ENCODE results near the gene CYP4F12. TPM values are rescaled to one million over a fixed set of nuclear protein-coding genes. Genes with fewer than 3 reads are reported as not detected.
"Not testable (repeated sequence)": the region's sequence is repeated elsewhere in the genome, so short reads cannot be mapped to it uniquely, and the experiment has no call there.

Gene CYP4F12
- total RNA-seq, 1 donor, result not detected

DNA sequence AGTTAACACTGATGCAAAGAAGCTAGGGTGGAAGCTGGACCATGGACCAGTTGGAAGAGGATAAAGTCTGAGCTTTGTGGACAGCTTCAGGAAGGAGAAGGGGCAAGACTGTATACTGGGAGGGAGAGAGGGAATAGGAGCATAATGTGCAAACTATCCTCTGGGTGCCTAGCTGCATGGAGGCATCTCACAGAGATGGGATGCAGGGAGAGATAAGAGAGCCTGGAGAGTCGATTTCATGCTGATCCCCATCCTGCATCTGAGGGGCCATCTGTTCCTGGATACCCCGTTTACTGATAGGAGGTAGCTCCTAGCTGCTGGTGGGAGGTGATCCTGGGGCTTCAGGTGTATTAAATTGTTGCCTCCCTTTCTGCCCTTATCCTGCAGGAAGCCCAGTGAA is 23.4 kb upstream of the CYP4F12 start:
- TF ChIP-seq, protein P1, sequence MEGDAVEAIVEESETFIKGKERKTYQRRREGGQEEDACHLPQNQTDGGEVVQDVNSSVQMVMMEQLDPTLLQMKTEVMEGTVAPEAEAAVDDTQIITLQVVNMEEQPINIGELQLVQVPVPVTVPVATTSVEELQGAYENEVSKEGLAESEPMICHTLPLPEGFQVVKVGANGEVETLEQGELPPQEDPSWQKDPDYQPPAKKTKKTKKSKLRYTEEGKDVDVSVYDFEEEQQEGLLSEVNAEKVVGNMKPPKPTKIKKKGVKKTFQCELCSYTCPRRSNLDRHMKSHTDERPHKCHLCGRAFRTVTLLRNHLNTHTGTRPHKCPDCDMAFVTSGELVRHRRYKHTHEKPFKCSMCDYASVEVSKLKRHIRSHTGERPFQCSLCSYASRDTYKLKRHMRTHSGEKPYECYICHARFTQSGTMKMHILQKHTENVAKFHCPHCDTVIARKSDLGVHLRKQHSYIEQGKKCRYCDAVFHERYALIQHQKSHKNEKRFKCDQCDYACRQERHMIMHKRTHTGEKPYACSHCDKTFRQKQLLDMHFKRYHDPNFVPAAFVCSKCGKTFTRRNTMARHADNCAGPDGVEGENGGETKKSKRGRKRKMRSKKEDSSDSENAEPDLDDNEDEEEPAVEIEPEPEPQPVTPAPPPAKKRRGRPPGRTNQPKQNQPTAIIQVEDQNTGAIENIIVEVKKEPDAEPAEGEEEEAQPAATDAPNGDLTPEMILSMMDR (IDR thresholded peaks at IDR 0.05; ENCODE audit: insufficient read depth, low read depth, low read length), result no peak
- DNase-seq (ENCODE audit: low read depth), result no peak
- H3K4me3 ChIP-seq (ENCODE audit: low read depth, low read length), result no peak overlapping the region

DNA sequence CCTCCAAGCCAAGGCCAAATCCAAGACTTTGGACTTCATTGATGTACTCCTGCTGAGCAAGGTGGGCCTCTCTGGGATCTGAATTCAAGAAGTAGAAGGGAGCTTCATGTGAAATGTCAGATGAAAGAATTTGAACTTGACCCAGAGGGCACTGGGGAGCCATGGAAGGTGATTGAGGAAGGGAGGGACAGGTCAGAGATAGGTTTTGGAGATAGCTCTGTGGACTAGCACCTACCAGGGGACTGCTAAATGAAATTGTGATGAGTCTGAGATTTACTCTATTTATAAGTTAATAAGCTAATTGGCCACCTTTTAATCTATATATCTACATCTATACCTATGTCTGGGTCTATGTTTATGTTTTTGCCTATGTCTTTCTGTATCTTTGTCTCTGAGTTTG is 22.8 kb upstream of the CYP4F12 start:
- H3K4me3 ChIP-seq (ENCODE audit: low read depth, low read length); DNase-seq (ENCODE audit: low read depth): not testable (repeated sequence)

DNA sequence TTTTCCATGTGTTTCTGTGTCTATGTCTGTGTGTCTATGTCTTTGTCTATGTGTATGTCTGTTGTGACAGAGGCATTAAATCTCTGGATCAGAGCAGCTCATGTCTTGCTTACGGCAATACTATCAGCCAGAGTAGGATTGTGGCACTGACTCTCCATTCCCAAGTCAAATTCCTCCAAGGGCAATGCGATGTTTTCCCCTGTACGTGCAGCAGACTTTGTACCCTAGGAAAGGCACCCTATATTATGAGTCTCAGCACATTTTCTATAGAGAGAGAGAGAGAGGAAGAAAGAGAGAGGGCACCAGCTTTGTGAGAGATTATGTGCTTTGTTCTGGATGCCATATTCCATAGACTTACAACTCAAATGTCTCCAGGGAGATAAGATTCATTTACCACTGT is 21.1 kb upstream of the CYP4F12 start:
- DNase-seq (ENCODE audit: low read depth), result no peak
- H3K4me3 ChIP-seq (ENCODE audit: low read depth, low read length), result no peak overlapping the region
- TF ChIP-seq, protein P1 (IDR thresholded peaks at IDR 0.05; ENCODE audit: insufficient read depth, low read depth, low read length), result no peak

DNA sequence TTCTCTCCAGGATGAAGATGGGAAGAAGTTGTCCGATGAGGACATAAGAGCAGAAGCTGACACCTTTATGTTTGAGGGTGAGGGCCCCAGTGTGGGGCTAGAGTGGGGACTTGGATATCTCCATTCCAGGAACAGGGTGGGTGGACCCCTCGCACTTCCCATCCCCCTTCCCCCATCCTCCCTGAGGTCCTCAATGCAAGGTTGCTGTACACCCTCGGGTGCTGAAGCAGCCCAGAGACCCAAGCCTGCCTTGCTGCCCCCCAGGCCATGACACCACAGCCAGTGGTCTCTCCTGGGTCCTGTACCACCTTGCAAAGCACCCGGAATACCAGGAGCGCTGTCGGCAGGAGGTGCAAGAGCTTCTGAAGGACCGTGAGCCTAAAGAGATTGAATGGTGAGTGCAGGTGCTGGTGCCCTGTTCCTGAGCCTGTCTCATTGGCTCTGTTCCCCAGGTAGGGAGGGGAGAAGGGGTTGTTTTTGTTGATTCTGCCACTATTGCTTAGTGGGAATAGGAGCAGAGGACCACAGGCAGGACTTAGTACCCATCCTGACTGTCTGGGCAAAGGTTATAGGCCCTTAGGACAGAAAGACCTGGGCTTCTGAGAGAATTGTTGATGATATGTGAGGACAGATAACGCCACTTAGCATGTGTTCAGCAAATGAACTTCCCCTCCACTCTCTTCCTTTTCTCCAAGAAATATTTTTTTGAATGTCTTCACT is 20.2 kb upstream of the CYP4F12 start:
- DNase-seq (ENCODE audit: low read depth), result no peak
- TF ChIP-seq, protein P1 (IDR thresholded peaks at IDR 0.05; ENCODE audit: insufficient read depth, low read depth, low read length), result no peak
- H3K4me3 ChIP-seq (ENCODE audit: low read depth, low read length), result no peak overlapping the region

DNA sequence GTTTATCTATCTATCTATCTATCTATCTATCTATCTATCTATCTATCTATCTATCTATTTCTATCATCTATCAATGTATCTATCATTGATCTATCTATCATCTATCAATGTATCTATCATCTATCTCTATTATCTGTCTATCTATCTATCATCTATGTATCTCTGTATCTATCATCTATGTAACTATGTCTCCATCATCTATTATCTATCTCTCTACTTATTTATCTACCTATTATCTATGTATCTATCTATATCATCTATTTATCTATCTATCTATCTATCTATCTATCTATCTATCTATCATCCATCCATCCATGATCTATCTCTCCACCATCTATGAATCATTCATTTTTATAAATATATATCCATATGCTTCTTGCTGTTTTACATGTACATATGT is 16.4 kb upstream of the CYP4F12 start:
- no peak overlapping the region for H3K4me3 ChIP-seq (ENCODE audit: low read depth, low read length)
- DNase-seq (ENCODE audit: low read depth), result no peak
- TF ChIP-seq, protein P1 (IDR thresholded peaks at IDR 0.05; ENCODE audit: insufficient read depth, low read depth, low read length), result no peak

DNA sequence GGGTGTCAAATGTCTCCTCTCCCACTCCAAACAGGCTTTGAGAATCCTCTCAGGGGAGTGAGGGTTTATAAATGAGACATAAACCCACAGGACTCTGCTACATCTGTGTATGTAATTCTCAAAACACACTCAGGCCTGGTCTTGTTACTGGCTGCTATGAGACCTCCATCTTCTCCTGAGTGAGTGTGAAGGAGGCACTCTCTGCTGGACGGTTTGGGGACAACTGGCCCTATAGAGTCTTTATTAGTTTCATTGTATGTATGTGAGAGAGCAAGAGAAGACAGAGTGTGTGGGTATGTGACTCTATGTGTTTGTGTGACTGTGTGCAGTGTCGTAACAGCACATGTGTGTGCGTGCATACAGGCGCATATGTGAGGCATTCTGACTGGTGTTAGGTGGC is 9.6 kb upstream of the CYP4F12 start:
- TF ChIP-seq, protein P1 (IDR thresholded peaks at IDR 0.05; ENCODE audit: insufficient read depth, low read depth, low read length), result no peak
- no peak for DNase-seq (ENCODE audit: low read depth)
- H3K4me3 ChIP-seq (ENCODE audit: low read depth, low read length), result no peak overlapping the region

DNA sequence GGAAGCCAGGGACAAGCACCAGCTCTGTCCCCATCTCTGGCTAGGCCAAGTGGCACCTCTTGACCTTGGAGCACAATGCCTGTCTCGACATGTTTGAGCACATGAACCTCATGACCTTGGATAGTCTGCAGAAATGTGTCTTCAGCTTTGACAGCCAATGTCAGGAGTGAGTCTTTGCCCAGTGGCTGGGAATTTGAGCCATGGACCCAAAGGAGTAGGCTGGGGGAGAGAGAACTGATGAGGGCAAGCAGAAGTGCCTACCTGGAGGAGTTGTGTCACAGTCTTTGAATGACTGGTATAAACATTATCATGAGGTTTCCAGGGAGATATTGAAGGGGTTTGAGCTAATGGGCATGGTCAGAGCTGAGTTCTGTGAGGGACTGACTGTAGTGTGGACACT is 6.7 kb upstream of the CYP4F12 start:
- no peak for DNase-seq (ENCODE audit: low read depth)
- H3K4me3 ChIP-seq (ENCODE audit: low read depth, low read length), result no peak overlapping the region
- TF ChIP-seq, protein P1 (IDR thresholded peaks at IDR 0.05; ENCODE audit: insufficient read depth, low read depth, low read length), result no peak

Data from fibroblast of villous mesenchyme (primary cell).